PC-9 (cell line): ENCODE data around the gene KRT222.

Experiments
- EZH2 ChIP-seq: fragments of 200-600 bp; sonication (generic); IDR thresholded peaks from 2 replicates; pipeline ENCODE4 v1.8.0; 2017; ENCODE audit warnings: antibody characterized with exemption, low read depth
- TF ChIP-seq, protein P1 (sequence below): fragments of 200-600 bp; sonication (generic); conservative IDR thresholded peaks from 2 replicates; pipeline ENCODE4 v1.6.1; 2017; ENCODE audit warnings: mixed run types, antibody characterized with exemption, mild to moderate bottlenecking, moderate library complexity

GRCh38 chr17:40645291-40645690 is 19.7 kb downstream of the KRT222 start:
- no peak for TF ChIP-seq EZH2
- TF ChIP-seq, protein P1, sequence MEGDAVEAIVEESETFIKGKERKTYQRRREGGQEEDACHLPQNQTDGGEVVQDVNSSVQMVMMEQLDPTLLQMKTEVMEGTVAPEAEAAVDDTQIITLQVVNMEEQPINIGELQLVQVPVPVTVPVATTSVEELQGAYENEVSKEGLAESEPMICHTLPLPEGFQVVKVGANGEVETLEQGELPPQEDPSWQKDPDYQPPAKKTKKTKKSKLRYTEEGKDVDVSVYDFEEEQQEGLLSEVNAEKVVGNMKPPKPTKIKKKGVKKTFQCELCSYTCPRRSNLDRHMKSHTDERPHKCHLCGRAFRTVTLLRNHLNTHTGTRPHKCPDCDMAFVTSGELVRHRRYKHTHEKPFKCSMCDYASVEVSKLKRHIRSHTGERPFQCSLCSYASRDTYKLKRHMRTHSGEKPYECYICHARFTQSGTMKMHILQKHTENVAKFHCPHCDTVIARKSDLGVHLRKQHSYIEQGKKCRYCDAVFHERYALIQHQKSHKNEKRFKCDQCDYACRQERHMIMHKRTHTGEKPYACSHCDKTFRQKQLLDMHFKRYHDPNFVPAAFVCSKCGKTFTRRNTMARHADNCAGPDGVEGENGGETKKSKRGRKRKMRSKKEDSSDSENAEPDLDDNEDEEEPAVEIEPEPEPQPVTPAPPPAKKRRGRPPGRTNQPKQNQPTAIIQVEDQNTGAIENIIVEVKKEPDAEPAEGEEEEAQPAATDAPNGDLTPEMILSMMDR: no peak
